GM18861 (cell line): Measurements from ENCODE around the gene ELFN1.

Experiments
- ATAC-seq: cut with Tn5 transposase; IDR thresholded peaks from one replicate; pipeline ENCODE4 v1.9.1; 2021; ENCODE audit not compliant: unreplicated experiment

The ELFN1 gene

DNA sequence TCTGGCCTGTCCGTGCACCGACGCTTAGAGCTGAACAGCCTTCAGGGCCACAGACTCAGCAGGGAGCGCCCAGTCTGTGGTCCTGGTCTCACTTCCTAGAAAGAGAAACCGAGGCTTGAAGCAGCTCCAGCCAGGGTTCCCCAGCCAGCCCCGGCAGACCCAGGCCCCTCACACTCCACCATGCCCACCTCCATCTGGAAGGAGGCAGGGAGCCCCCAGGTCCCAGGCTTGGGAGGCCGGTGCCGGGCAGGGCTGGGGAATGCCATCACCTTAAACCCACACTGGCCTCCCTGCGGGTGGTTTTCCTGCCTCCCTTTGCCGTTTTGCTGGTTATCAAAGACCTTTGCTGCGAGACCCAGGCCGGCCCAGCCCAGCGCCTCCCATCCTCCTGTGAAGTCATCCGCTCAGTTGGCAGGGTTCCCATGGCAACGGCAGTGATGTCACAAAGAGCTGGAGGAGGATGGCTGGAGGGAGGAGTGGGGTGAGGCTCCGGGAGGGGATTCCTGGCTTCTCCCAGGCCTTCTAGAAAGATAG lies 24.0 kb downstream of the ELFN1 start:
- ATAC-seq = no peak

DNA sequence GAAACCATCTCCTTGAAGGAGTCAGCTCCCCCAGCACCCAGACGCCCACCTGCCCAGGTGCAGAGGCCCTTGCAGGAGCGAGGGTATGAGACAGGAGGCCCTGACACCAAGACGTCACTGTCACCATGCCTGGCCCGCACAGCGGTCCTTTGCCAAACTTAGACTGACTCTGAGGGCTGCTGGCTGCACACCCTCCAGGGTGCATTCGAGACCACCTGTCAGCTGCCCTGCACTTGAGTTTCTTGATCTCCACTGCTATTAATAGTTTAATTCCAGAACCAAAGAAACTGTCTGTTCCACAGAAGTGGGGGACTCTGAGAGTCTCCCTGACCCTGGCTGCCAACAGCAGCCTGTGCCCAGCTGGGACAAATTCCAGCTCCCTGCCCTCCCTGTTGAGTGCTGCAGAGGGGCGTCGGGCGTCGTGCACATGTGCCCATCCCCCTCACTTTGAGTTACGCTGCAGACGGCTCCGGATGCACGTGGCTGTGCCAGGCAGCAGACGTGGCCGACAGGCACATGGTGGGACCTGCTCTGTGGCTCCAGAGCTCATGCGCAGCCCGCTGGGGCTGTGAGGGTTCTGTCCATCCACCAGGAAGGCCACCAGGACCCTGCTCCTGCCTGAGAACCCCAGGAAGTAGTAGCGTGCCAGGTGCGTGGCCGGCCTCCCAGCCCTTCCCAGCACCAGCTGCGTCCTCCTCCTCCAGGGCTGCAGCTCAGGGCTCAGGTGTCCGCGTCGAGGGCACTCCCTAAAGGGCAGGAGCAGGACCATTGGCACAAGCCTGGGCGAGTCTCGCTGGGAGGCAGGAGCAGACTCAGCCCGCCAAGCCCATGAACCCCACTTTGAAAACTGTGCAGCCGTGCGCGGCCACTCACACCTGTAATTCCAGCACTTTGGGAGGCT lies 24.8 kb downstream of the ELFN1 start:
- no peak for ATAC-seq

DNA sequence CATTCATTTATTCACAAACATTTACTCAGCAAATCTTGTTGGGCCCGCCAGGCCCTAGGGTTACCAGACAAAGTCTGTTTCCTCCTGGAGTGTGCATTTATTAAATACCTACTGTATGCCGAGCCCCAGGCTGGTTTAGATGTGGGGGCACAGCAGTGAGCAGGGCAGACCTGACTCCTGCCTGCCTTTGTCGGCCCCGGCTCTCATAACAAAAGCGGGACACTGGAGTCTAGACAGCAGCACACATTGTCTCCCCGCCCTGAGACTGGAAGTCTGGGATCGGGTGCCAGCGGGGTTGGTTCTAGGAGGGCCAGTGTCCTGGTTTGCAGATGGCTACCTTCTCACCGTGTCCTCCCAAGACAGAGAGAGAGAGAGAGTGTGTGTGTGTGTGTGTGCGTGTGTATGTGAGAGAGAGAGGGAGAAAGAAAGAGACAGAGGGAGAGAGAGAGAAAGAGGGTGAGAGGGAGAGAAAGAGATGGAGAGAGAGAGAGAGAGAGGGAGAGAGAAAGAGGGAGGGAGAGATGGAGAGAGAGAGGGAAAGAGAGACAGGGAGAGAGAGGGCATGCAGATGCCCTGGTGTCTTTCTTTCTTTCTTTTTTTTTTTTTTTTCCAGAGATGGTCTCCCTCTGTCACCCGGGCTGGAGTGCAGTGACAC lies 25.9 kb downstream of the ELFN1 start:
- no peak for ATAC-seq

DNA sequence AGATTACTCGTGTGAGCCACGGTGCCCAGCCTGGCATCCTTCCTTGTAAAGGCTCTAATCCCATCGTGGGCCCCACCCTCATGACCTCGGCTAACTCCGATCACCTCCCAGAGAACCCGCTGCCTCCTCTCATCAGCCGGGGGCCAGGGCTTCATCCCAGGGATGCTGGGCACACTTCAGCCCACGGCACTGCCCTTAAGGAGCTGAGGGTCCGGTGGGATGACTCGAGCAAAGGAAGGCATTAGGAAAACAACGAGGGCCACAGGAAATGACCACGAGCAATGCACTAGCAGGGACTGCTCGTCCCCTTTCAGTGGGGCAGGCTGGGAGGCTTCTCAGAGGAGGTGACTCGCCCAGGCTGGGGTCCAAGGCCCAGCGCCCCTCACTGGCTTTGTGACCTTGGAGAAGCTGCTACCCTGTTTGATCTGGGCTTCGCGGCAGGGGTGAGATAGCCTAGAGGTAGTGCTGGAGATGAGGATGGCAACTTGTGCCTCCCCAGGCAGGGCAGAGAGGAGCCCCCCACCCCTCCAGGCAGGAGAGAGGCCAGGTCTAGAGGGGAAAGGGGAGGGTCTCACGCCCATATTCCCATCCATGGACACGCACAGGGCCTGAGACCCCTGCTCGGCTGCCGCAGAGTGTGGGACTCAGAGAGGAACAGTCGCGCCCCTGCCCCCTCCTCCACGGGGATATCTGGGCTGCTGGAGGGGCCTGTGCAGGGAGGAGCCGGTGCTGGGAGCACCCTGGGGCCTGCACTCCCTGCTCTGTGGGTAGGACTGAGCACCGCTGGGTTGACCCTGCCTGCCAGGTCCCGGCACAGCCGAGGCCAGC lies 26.8 kb downstream of the ELFN1 start:
- no peak for ATAC-seq

DNA sequence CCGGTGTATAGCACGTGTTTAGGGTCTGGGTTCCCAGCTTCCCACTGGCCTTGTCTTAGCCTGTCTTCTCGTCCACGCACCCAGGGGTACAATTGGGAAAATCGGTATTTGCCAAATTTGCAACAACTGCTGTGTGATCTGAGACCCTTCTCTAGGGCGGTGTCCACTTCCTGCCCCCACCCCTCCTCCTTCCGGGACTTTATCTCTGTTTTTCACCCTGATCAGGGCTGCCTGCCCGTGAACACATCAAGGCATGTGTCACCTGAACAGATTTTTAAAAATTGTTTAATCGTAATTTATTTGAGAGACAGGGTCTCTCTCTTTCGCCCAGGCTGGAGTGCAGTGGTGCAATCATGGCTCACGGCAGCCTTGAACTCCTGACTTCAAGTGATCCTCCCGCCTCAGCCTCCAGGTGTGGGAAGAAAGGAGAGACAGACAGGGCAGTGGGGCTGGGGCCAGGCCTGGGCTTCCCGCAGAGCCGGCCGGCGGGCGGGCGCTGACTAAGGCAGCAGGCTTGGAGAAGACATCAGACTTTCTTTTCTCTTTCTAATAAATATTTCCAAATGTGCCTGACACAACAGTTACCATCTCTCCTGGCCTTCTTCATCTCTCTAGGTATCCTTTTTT lies 27.5 kb downstream of the ELFN1 start:
- ATAC-seq = no peak

DNA sequence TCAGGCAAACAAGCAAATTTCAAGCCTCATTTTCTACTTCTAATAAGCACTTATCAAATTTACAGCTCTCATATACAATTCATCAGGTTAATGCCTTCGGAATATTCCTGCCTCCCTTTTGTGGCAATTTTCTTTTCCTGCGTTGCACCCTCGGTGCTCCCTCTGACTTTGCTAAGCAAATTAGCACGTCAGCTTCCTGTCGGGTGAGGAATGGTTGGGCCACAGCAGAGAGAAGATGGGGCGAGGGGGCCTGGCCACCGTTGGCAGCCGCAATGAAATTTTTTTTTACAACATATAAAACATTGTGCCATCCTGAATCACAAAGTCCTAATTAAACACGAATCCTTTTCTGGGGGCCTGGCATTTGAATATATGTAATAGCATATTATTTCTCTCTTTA lies 28.1 kb downstream of the ELFN1 start:
- ATAC-seq = no peak

DNA sequence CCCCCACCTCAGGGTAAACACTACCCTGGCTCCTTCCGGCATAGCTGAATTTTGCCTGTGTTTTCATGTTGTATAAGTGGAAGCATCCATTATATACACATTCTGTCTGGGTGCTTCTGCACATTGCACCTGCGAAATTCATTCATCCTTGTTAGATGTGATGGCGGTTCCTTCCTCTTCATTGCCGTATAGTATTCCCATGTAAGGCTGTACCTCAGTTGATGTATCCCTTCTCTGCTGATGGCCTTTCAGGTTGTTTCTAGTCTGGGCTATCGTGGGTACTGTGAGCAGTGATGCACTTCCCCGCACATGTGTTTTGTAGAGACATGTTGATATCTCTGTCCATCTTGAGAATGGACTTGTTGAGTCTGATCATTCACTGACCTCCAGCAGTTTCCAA lies 28.9 kb downstream of the ELFN1 start:
- ATAC-seq = no peak

DNA sequence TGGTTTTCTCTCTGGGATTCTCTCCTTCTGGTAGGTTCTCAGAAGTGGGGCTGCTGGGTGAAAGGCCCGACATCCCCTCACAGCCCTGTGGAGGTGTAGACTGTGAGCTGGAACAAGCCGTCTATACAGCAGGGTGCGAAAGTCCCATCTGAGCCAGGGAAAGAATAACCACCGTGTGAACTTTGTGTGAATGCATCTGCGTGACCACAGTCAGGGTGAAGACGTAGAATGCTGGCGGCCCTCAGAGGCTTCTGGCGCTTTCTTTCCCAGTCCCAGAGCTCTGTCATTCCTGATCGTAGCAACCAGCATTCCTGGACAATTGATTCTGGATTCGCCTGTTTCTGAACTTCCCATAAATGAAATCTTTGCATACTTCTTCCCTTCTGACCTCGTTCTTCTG lies 30.0 kb downstream of the ELFN1 start:
- no peak for ATAC-seq

DNA sequence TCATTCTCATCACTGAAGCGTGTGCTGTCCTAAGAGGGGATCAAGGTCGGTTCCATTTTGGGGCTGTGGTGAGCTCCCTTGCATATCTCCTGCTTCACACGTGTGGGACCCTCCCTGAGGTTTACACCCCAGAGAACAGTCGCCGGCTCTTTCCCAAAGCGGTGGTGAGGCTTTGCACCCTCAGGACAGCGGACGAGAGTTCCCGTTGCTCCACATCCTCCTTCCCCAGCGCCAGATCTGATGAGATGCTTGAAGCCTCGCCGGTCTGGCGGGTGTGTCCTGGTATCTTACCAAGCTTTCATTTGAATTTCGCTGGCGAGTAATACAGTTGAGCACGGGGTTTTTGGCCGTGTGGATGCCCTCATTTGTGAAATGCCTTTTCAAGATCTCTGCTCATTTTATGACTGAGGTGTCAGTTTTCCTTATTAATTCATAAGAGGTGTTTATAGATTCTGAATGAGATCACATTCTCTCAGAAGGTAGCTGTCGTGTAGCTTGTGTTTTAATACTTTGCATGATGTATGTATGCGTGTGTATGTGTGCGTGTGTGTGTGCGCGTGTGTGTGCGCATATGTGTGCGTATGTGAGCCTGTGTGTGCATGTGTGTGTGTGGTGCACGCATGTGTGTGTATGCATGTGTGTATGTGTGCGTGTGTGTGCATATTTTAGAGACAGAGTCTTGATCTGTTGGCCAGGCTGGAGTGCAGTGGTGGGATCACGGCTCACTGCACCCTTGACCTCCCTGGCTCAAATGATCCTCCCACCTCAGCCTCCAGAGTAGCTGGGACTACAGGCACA lies 30.7 kb downstream of the ELFN1 start:
- no peak for ATAC-seq

DNA sequence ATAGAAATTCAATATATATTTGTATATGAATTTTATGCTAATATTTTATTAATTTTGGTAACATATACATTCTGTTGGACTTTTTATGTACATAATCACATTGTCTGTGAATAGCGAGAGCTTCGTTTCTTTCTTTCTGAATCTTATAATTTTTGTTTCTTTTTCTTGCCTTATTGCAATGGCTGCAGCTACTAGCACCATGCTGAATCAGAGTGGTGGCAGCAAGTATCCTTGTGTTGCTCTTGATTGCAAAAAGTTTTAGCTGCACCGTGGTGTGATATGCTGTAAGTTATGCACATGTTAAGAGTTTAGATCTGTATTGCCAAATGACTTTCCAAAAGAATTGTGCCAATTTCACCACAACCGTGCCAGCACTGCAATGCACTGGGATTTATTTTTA lies 32.6 kb downstream of the ELFN1 start:
- no peak for ATAC-seq

DNA sequence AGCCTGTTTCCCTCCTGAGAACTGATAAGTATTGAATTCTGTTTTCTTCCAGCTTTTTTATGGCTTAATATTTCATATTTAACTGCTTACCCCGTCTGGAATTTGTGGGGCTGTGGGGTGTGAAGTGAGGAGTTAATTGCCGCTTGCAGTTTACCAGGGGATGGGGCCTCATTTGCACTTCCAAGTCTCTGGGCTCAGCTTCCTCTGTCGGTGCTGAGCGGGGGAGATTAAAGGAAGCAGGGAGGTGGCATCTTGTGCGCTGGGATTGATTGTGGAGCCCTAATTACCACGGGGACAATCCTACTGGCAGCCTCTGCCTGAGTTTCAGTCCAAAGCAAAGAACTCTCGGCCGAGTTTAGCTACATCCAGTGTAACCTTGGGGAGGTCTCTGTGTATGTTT lies 33.4 kb downstream of the ELFN1 start:
- ATAC-seq = no peak

DNA sequence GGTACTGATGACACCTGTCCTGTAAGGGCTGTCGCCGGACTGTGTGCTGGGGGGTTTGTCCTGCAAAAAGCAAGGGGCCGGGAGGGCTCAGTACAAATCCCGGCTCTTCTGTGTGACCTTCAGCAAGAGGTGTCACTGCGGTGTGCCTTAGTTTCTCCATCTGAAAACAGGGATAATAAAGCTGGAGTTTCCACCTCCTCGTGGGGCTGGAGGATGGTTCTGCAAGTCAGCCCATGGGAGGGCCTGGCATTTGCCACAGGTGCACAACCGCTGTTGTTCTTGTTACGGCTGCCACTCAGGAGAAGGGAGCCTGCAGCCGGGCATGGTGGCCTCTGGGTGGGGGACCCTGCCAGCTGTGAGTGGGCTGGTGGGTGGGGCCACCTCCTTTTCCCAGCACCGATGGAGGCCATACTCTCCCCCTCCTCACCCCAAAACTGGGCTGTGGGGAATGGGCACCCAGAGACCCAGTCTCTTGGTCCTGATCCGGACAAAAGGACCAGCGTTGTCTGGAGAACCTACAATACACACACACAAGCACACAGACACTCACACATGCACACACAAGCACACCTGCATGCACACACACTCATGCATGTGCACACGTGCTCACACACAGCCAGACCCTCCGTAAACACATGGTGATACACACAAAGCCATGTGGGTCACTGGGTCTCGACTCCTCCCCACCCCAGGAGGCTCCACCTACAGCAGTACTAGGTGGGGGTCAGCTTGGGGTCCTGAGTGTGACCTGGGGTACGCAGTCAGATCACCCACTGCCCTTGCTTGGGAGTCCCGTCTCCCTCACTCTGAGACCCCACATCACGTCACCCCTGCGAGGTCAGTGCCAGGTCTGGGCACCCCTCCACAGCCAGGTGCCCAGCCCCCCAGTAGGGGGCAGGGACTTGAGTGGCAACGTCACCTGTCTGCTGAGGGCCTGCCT lies 34.1 kb downstream of the ELFN1 start:
- no peak for ATAC-seq

DNA sequence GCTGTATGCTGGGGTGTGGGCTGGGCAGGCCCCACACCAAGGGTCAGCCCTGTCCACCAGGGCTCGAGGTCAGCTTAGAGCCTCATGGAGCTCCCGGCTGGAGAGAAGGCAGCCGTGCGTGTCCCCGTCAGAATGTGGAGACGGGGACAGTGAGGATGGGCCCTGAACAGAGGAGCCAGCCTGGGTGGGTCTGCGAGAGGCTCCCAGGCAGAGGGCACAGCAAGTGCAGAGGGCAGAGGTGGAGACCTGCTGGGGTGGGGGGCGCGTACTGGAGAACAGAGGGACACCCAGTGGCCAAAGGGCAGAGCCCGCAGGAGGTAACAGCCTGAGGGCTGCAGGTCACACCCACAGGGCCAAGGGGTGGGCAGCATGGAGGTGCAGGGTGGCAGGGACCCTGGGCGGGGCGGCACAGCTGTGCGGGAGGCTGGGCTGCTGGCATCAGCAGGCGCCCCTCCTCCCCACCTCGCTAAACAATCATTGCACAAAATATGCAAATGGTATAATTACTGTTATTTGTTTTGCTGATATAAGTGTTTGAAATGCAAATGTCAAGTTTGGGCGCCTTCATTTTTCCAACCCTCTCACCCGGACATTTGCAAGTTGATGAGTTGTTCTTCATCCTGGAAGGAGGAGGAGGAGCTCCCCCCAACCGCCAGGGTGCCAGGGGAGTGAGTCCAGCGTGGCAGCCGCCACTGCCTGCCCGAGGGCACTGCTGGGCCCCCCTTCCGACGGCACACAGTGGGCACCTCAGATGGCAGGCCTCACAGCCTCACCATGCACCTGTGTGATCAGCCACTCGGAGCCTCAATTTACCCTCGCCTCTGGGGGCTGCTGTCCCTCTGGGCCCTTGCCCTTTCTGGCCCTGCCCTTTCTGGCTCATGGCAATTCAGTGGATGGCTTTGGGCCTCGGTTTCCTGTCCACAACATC lies 35.0 kb downstream of the ELFN1 start:
- ATAC-seq = no peak

DNA sequence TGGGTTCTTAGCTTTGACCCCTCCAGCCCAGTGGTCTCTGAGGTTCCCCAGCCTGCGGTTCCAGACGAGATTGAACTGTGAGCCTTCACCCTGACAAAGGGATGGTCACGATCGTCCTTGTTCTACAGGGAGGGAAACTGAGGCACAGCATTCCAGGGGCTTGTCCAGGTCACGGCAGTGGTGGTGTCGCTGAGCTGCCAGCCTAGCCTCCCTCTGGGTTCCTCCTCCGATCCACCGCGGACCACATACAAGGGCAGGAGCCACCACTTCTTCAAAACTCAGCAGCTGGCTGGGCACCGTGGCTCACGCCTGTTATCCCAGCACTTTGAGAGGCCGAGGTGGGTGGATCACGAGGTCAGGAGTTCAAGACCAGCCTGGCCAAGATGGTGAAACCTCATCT lies 35.8 kb downstream of the ELFN1 start:
- ATAC-seq = no peak

DNA sequence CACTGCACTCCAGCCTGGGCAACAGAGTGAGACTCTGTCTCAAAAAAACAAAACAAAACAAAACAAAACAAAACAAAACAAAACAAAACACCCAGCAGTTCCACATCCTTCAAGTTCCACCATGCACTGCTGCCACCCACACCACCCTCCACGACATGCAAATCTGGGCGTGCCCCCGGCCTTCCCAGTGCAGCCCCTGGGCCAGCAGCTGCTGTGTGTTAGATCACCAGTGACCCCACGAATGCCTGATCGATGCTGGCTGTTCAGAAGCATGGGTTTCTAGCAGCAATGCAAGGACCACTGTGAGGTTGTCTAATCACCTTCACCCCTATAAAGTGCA lies 36.3 kb downstream of the ELFN1 start:
- no peak for ATAC-seq

DNA sequence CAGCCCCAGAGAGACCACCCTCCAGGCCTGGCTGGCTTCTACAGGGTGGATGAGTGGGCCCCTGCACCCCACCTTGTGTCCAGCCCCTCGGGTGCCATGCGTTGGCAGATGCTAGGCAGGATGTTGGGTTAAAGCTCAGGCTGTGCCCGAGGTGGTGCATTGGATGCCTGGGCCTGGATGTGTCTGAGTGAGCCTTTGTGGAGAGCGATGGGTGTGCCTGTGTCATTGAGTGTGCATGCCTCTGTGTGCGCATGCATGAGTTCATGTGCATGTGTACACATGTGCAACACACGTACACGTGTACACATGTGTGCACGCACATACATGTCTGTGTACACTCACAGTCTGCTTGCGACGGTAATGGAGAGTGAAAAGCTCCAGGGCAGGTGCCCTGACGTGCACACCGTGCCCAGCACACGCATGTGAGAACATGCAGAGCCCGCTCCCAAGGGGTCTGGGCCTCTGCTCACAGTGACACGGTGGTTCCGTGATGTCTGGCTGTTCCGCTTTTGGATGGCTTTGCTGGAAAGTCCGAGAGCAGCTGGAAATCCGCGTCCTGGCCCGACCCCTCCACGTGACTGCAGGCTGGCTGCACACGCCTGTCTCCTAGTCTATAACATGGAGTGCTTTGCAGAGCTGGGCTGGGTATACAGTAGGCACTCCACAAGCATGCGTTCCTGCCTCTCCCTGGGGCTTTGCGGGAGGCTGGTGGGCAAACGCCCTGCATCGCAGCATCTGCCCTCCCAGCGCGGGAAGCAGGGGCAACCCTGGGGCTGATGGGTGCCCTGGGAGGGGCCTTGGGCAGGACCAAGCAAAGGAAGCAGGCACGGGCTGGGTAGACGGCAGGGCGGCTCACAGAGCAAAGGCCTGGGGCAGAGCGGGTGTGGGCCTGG lies 36.9 kb downstream of the ELFN1 start:
- ATAC-seq = no peak
